Left lung (tissue), 10 donors: ENCODE results near the gene EBPL. TPM values are rescaled to one million over a fixed set of nuclear protein-coding genes. Genes with fewer than 3 reads are reported as not detected.
A peak's percentile ranks its signal among the peaks of the same experiment; 100 is the strongest.

ENCODE experiments used
- ATAC-seq: fragments of 200-7000 bp; cut with Tn5 transposase; one replicate; pipeline ENCODE4 v1.9.1; 2020; ENCODE audit warnings: moderate library complexity
- DNase-seq, 4 donors: peaks; one replicate each; pipeline ENCODE4 v3.0.0-alpha.2; 2013 to 2020
- H3K27ac ChIP-seq, 2 donors: fragments of 200-600 bp; sonication (generic) in 1 of 2; one replicate each; pipeline versions ENCODE4 v1.5.0 to v1.8.0; 2020 to 2021
- H3K27me3 ChIP-seq, 2 donors: fragments of 200-600 bp; sonication (generic) in 1 of 2; one replicate each; pipeline versions ENCODE4 v1.5.0 to v1.8.0; 2020 to 2021
- H3K36me3 ChIP-seq, 2 donors: fragments of 200-600 bp; sonication (generic) in 1 of 2; one replicate each; pipeline versions ENCODE4 v1.5.0 to v1.8.0; 2020 to 2021
- H3K4me1 ChIP-seq, 2 donors: fragments of 200-600 bp; one replicate each; pipeline ENCODE4 v1.8.0; 2021
- H3K4me3 ChIP-seq, 2 donors: fragments of 200-600 bp; sonication (generic) in 1 of 2; one replicate each; pipeline versions ENCODE4 v1.5.0 to v1.8.0; 2020 to 2021; ENCODE audit warnings: mild to moderate bottlenecking in 1 of 2
- H3K9me3 ChIP-seq, 2 donors: fragments of 200-600 bp; sonication (generic) in 1 of 2; one replicate each; pipeline versions ENCODE4 v1.5.0 to v1.8.0; 2020 to 2021
- intact Hi-C, 2 donors: fragments of 100-400 bp; cut with DNase I; formaldehyde crosslinking; loops; one replicate each; pipeline versions ENCODE4 v1.11.2 to v1.14.2; 2022
- polyA plus RNA-seq, 6 donors: library from polyadenylated mRNA; unstranded; fragments of 120-200 nt; gene quantifications; one replicate each; pipeline ENCODE4 v1.2.1, GENCODE V29; 2013; ENCODE audit not compliant: insufficient read length in 6 of 6
- total RNA-seq, 2 donors: library from RNA; stranded (reverse); fragmentation: NEBNext Ultra II Directional; extraction: Animal tissue kit (Norgen Biotek cat#: 25700); gene quantifications; one replicate each; pipeline ENCODE4 v1.2.1, GENCODE V29; 2021
- TF ChIP-seq, protein P1 (sequence below), 2 donors: fragments of 200-600 bp; sonication (generic) in 1 of 2; IDR thresholded peaks; one replicate each; pipeline versions ENCODE4 v1.5.0 to v1.8.0; 2021; ENCODE audit warnings: antibody characterized with exemption in 2 of 2
- donor health status: DM: no; HTN: yes; CAD: no.
- donor health status: DM: no; HTN: no; CAD: no.

Gene EBPL
- total and polyA plus RNA-seq, 8 donors, result 54.6 to 79.9 (median 70.2) TPM

DNA sequence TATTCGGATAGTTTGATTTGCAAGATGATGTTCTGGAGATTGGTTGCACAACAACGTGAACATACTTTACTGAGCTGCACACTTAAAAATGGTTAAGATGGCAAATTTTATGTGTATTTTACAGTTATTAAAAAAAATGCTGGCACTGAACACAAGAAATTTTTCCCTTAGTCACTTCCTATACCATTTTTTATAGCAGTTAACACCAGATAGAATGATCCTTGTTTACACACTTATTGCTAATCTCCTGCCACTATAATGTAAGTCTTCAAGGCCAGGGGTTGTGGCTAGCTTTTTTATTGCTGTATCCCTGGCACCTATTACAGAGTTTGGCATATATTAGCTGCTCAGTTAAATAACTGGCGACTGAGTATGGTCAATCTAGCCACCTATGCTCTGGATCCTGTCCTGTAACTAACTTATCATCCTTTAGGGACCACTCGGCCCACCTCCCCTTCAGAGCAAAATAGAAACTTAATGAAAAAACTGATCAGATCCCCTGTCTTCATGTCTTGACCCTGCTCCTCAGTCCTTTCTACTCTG is 2.0 kb upstream of the EBPL start:
- Histone ChIP-seq H3K4me1 (peaks cover 0 to 24% of the 10 kb centered on the region in 2 donors), H3K9me3 (no peaks in the 10 kb centered on the region), H3K27me3 (no peaks in the 10 kb centered on the region), H3K36me3 (no peaks in the 10 kb centered on the region), H3K27ac (no peak overlapping the region), H3K4me3 (no peak overlapping the region)
- intact Hi-C loops, result no loop called here
- DNase-seq (no peak), ATAC-seq (no peak)
- TF ChIP-seq, protein P1, sequence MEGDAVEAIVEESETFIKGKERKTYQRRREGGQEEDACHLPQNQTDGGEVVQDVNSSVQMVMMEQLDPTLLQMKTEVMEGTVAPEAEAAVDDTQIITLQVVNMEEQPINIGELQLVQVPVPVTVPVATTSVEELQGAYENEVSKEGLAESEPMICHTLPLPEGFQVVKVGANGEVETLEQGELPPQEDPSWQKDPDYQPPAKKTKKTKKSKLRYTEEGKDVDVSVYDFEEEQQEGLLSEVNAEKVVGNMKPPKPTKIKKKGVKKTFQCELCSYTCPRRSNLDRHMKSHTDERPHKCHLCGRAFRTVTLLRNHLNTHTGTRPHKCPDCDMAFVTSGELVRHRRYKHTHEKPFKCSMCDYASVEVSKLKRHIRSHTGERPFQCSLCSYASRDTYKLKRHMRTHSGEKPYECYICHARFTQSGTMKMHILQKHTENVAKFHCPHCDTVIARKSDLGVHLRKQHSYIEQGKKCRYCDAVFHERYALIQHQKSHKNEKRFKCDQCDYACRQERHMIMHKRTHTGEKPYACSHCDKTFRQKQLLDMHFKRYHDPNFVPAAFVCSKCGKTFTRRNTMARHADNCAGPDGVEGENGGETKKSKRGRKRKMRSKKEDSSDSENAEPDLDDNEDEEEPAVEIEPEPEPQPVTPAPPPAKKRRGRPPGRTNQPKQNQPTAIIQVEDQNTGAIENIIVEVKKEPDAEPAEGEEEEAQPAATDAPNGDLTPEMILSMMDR (IDR thresholded peaks at IDR 0.05), result no peak

DNA sequence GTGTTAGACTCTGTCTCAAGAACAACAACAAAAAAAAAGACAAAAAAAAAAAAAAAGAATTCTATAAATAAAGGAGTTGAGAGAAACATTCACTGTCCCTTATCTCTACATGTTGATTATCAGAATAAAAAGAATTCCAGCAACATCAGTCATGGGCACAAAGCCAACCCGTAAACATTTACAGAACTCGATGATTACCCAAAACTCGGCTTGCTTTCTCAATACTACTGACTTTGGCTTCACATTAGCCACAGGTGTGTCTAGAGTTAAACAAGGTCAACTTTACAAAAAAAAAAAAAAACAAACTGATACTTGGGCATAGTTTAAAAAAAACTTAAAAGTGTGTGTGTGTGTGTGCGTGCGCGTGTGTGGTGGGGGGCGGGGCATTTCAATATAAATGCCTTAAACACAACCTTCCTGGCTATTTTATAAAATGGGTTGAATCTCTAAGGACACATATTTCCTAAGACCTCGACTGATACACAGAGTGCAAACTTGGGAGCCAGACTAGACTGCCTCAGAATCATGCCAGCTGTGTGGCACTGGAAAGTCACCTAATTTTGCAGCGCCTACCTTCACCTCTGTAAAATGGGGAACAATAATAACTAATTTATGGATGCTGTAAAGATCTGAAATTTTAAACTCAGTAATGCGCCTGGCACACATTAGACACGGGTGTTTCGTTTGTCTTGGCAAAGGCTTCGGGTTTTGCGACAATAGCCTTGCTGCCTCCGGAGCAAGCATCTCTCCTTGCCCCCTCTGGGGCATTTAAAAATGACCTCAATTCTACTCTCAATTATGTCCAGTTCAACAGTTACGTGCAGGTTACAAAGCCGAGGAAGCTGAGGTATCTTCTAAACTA is 922 bp downstream of the EBPL start:
- H3K4me1 ChIP-seq, result peaks cover 0 to 24% of the 10 kb centered on the region in 2 donors
- intact Hi-C loops, result no loop called here
- DNase-seq, result peak in 2 of 4 donors; percentile 38 to 48
- peak; percentile 12 for ATAC-seq
- H3K4me3 ChIP-seq, result peak overlapping the region; percentile 80 to 83
- TF ChIP-seq, protein P1 (IDR thresholded peaks at IDR 0.05), result no peak
- H3K36me3 ChIP-seq, result peaks cover 0 to 6% of the 10 kb centered on the region in 2 donors
- no peaks in the 10 kb centered on the region for H3K27me3 ChIP-seq
- no peaks in the 10 kb centered on the region for H3K9me3 ChIP-seq
- peak overlapping the region; percentile 73 to 82 for H3K27ac ChIP-seq

DNA sequence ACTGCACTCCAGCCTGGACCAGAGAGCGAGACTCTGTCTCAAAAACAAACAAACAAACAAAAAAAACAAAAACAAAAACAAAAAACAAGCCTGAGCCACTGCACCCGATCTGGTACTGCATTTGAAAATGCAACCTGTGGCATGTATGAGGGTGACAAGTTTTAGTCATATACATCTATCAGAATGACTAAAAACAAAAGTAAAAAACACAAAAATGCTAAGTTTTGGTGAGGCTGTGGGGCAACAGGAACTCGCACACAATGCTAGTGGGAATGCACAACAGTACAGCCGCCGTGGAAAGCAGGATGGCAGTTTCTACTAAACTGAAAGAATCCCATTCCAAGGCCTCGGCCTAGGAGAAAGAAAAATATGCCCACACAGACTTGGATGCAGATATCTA is 7.8 kb downstream of the EBPL start:
- no peak for ATAC-seq
- Histone ChIP-seq H3K9me3 (no peaks in the 10 kb centered on the region), H3K4me1 (no peaks in the 10 kb centered on the region), H3K27me3 (no peaks in the 10 kb centered on the region), H3K27ac (no peak overlapping the region), H3K36me3 (peaks cover 0 to 11% of the 10 kb centered on the region in 2 donors), H3K4me3 (no peak overlapping the region)
- TF ChIP-seq, protein P1 (IDR thresholded peaks at IDR 0.05), result no peak
- DNase-seq, result no peak
- intact Hi-C loops, result no loop called here

DNA sequence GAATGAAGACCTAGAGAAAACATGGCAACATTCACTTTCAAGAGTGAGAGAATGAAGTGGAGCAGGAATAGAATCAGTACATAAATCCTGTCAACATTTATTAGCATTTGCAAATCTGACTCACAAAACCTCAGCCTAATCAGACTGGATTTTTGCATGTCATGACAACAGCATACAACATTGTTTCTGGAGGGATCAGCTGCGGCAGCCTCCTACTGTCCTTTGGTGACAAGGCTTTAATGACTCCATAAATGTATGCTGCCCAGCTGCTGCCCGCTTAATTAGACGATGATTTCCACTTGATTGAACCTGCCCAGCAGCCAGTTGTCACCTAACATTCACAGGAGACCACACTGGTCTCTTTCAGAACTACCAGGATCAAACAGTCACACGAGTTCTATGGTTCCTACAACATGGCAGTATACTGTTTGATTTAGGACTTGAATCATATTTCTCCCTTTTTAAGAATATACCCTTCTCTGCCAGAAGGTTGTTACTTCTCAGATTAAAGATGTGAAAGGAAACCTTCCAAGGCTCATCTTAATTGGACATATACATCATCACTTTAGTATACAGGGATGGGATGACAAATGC is 9.3 kb downstream of the EBPL start:
- intact Hi-C loops, result no loop called here
- DNase-seq, result no peak
- Histone ChIP-seq H3K9me3 (peaks cover 0 to 3% of the 10 kb centered on the region in 2 donors), H3K4me3 (no peak overlapping the region), H3K27me3 (no peaks in the 10 kb centered on the region), H3K27ac (no peak overlapping the region), H3K4me1 (no peaks in the 10 kb centered on the region), H3K36me3 (peaks cover 0 to 17% of the 10 kb centered on the region in 2 donors)
- ATAC-seq, result no peak
- TF ChIP-seq, protein P1 (IDR thresholded peaks at IDR 0.05), result no peak

DNA sequence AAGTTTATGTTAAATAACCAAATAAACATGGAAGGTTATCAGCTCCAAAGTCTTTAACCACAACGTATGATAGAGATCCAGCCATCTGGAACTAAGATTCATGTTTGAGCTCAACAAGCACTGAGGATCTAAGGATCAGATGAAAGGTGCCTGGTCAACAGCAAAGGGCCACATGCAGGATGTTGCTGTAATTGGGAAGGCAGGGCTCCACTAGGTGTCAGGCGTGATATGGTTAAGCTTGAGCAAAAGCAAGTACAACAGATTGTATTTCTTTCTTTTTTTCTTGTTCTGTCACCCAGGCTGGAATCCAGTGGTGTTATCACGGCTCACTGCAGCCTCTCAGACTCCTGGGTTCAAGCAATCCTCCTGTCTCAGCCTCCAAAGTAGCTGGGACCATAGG is 12.0 kb downstream of the EBPL start:
- Histone ChIP-seq H3K27me3 (no peaks in the 10 kb centered on the region), H3K4me1 (no peaks in the 10 kb centered on the region), H3K27ac (no peak overlapping the region), H3K36me3 (peaks cover 0 to 9% of the 10 kb centered on the region in 2 donors), H3K4me3 (no peak overlapping the region), H3K9me3 (peaks cover 0 to 3% of the 10 kb centered on the region in 2 donors)
- intact Hi-C loops, result no loop called here
- TF ChIP-seq, protein P1 (IDR thresholded peaks at IDR 0.05), result no peak
- ATAC-seq, result peak; percentile 47
- peak in 1 of 4 donors; percentile 9 for DNase-seq
